GM23338 (cell line): ENCODE results near the gene LOXL4. TPM values are rescaled to one million over a fixed set of nuclear protein-coding genes. Genes with fewer than 3 reads are reported as not detected.

Experiments
- ATAC-seq: fragments of 200-7000 bp; cut with Tn5 transposase; 3 replicates; pipeline ENCODE4 v1.9.1; 2020
- DNase-seq: peaks from one replicate; pipeline ENCODE4 v3.0.0-alpha.2; 2015; ENCODE audit warnings: low spot score
- H2AFZ ChIP-seq: fragments of 200-600 bp; sonication (generic); 2 replicates; pipeline ENCODE4 v1.8.0; 2016; ENCODE audit warnings: antibody characterized with exemption, mild to moderate bottlenecking, moderate library complexity
- H3F3A ChIP-seq: fragments of 200-600 bp; sonication (generic); replicated peaks from 2 replicates; pipeline ENCODE4 v1.8.0; 2017; ENCODE audit warnings: antibody characterized with exemption, mixed run types, low read depth
- H3K27ac ChIP-seq: fragments of 200-600 bp; sonication (generic); 2 replicates; pipeline ENCODE4 v1.6.1; 2016; ENCODE audit warnings: low read depth
- H3K27me3 ChIP-seq: fragments of 200-600 bp; sonication (generic); 2 replicates; pipeline ENCODE4 v1.8.0; 2016; ENCODE audit warnings: mild to moderate bottlenecking, mixed run types, moderate library complexity; ENCODE audit not compliant: insufficient read depth
- H3K36me3 ChIP-seq: fragments of 200-600 bp; sonication (generic); 2 replicates; pipeline ENCODE4 v1.8.0; 2016; ENCODE audit warnings: mild to moderate bottlenecking; ENCODE audit not compliant: insufficient read depth
- H3K4me1 ChIP-seq: fragments of 200-600 bp; sonication (generic); 2 replicates; pipeline ENCODE4 v1.8.0; 2016; ENCODE audit warnings: mild to moderate bottlenecking, moderate library complexity; ENCODE audit not compliant: insufficient read depth
- H3K4me2 ChIP-seq: fragments of 200-600 bp; sonication (generic); 2 replicates; pipeline ENCODE4 v1.7.1; 2017; ENCODE audit warnings: mixed run types
- H3K4me3 ChIP-seq: fragments of 200-600 bp; sonication (generic); 2 replicates; pipeline ENCODE4 v1.6.1; 2016; ENCODE audit warnings: mixed run types
- H3K79me2 ChIP-seq: fragments of 200-600 bp; sonication (generic); replicated peaks from 2 replicates; pipeline ENCODE4 v1.8.0; 2017; ENCODE audit warnings: mild to moderate bottlenecking; ENCODE audit not compliant: insufficient read depth
- H3K9me2 ChIP-seq: fragments of 200-600 bp; sonication (generic); 2 replicates; pipeline ENCODE4 v1.8.0; 2017; ENCODE audit not compliant: insufficient read depth
- H4K20me1 ChIP-seq: fragments of 200-600 bp; sonication (generic); replicated peaks from 2 replicates; pipeline ENCODE4 v1.8.0; 2017; ENCODE audit warnings: mild to moderate bottlenecking; ENCODE audit not compliant: insufficient read depth
- H3K27ac Mint-ChIP-seq: 2 replicates; pipeline ENCODE4 v1.8.0; 2020; ENCODE audit warnings: inconsistent platforms, mild to moderate bottlenecking, moderate library complexity, mixed read lengths
- H3K27me3 Mint-ChIP-seq: 3 replicates; pipeline ENCODE4 v1.8.0; 2022; ENCODE audit warnings: low read depth, mild to moderate bottlenecking, moderate library complexity, mixed read lengths, inconsistent platforms; ENCODE audit not compliant: insufficient read depth, poor library complexity
- H3K36me3 Mint-ChIP-seq: 3 replicates; pipeline ENCODE4 v1.8.0; 2021; ENCODE audit warnings: low read depth, mild to moderate bottlenecking, inconsistent platforms, moderate library complexity, mixed read lengths
- H3K4me1 Mint-ChIP-seq: 3 replicates; pipeline ENCODE4 v1.8.0; 2020; ENCODE audit warnings: mild to moderate bottlenecking, inconsistent platforms, mixed read lengths
- H3K4me3 Mint-ChIP-seq: 3 replicates; pipeline ENCODE4 v1.8.0; 2021; ENCODE audit warnings: moderate library complexity, mild to moderate bottlenecking, inconsistent platforms, mixed read lengths
- H3K9me3 Mint-ChIP-seq: 3 replicates; pipeline ENCODE4 v1.8.0; 2020; ENCODE audit warnings: moderate library complexity, mild to moderate bottlenecking, inconsistent platforms, mixed read lengths
- CREB1 ChIP-seq: fragments of 250-450 bp; sonication (Bioruptor Pico); IDR thresholded peaks from 2 replicates; pipeline ENCODE4 v1.5.0; 2020; ENCODE audit warnings: low read depth, mild to moderate bottlenecking, moderate library complexity
- ETS1 ChIP-seq: IDR thresholded peaks from 2 replicates; pipeline ENCODE4 v1.6.1; 2016; ENCODE audit warnings: antibody characterized with exemption
- EZH2 ChIP-seq: fragments of 200-600 bp; sonication (generic); IDR thresholded peaks from one replicate; pipeline ENCODE4 v1.8.0; 2017; ENCODE audit warnings: antibody characterized with exemption, mild to moderate bottlenecking, low read depth; ENCODE audit not compliant: unreplicated experiment
- JUNB ChIP-seq: IDR thresholded peaks from one replicate; pipeline ENCODE4 v1.6.1; 2016; ENCODE audit warnings: antibody characterized with exemption; ENCODE audit not compliant: unreplicated experiment
- NANOG ChIP-seq: IDR thresholded peaks from 2 replicates; pipeline ENCODE4 v1.6.1; 2016; ENCODE audit warnings: antibody characterized with exemption, borderline replicate concordance
- REST ChIP-seq: IDR thresholded peaks from one replicate; pipeline ENCODE4 v1.6.1; 2018; ENCODE audit warnings: antibody characterized with exemption; ENCODE audit not compliant: unreplicated experiment
- STAT1 ChIP-seq: IDR thresholded peaks from one replicate; pipeline ENCODE4 v1.6.1; 2016; ENCODE audit warnings: antibody characterized with exemption; ENCODE audit not compliant: unreplicated experiment
- ZNF114 ChIP-seq: fragments of 250-450 bp; sonication (Bioruptor Pico); IDR thresholded peaks from 2 replicates; pipeline ENCODE4 v1.5.0; 2020; ENCODE audit warnings: mild to moderate bottlenecking, moderate library complexity
- ZNF331 ChIP-seq: fragments of 250-450 bp; sonication (Bioruptor Pico); IDR thresholded peaks from 2 replicates; pipeline ENCODE4 v1.5.0; 2020; ENCODE audit warnings: low read depth, mild to moderate bottlenecking, moderate library complexity
- polyA plus RNA-seq: library from polyadenylated mRNA; unstranded; fragments of >200 nt; fragmentation: Nextera tagmentation; extraction: Ambion mirVana; gene quantifications from 2 replicates; pipeline ENCODE4 v1.2.1, GENCODE V29; 2016
- total RNA-seq: library from RNA; depleted of rRNA; stranded (reverse); fragments of >200 nt; shearing (Covaris generic); gene quantifications from 2 replicates; pipeline ENCODE4 v1.2.3, GENCODE V29; 2014

Gene LOXL4
- total and polyA plus RNA-seq, 2 experiments from 2014 or later, result 0.21 to 0.38 TPM

- TF ChIP-seq STAT1 (no peak), ZNF114 (CRISPR knock-in tag) (no peak), CREB1 (CRISPR knock-in tag) (no peak), JUNB (no peak), REST (no peak)
These were observed 6.3 kb downstream of the LOXL4 start (continued) for GRCh38 chr10:98261436-98262277.

DNA sequence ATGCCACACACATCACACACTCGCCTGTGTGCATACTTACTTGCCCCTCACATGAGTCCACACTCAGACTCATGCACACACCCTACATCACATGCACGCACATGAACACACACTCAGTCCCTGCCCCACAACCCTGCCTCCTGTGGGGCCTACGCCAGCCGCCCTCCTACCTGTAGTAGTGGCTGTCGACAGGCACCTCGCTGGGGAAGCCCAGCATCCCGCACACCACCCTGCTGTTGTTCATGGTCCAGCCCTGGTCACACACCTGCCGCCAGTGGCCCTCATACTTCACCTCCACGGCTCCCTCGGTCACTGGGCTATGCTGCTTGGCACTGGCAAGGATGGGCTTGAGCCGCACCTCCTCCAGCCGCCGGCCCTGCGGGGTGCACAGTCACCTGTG lies 7.2 kb downstream of the LOXL4 start:
- H3K4me3 ChIP-seq, result no peak overlapping the region
- H2AFZ ChIP-seq, result no peak overlapping the region
- DNase-seq (no peak), ATAC-seq (no peak)
- no peak for TF ChIP-seq EZH2
- no peak for TF ChIP-seq ZNF331 (CRISPR knock-in tag)
- H3K79me2 ChIP-seq, result no peaks in the 10 kb centered on the region
- H4K20me1 ChIP-seq, result no peaks in the 10 kb centered on the region; the same call in 1 of the 2 replicates
- no peak overlapping the region for H3K27ac ChIP-seq
- Mint-ChIP-seq H3K27me3 (peaks cover 2% of the 10 kb centered on the region), H3K4me1 (peaks cover 4% of the 10 kb centered on the region), H3K9me3 (no peaks in the 10 kb centered on the region), H3K4me3 (no peak overlapping the region), H3K36me3 (no peaks in the 10 kb centered on the region; the same call in 2 of the 3 replicates), H3K27ac (no peak overlapping the region; the same call in 1 of the 2 replicates)
- H3K4me1 ChIP-seq, result no peaks in the 10 kb centered on the region
- no peaks in the 10 kb centered on the region for H3K27me3 ChIP-seq
- no peak overlapping the region for H3K4me2 ChIP-seq
- no peaks in the 10 kb centered on the region for H3K36me3 ChIP-seq
- H3F3A ChIP-seq, result no peaks in the 10 kb centered on the region
- no peaks in the 10 kb centered on the region for H3K9me2 ChIP-seq

- H4K20me1 ChIP-seq, result no peaks in the 10 kb centered on the region; the same call in 1 of the 2 replicates
- Mint-ChIP-seq H3K9me3 (no peaks in the 10 kb centered on the region), H3K4me1 (peaks cover 2% of the 10 kb centered on the region; the same call in 1 of the 3 replicates), H3K27ac (no peak overlapping the region; the same call in 1 of the 2 replicates), H3K4me3 (no peak overlapping the region), H3K36me3 (no peaks in the 10 kb centered on the region; the same call in 2 of the 3 replicates), H3K27me3 (peaks cover 2% of the 10 kb centered on the region)
- H3K9me2 ChIP-seq, result no peaks in the 10 kb centered on the region
- TF ChIP-seq REST (no peak), NANOG (no peak), STAT1 (no peak), ETS1 (no peak)
- no peak overlapping the region for H3K27ac ChIP-seq
- no peaks in the 10 kb centered on the region for H3F3A ChIP-seq
- H3K36me3 ChIP-seq, result no peaks in the 10 kb centered on the region
- H3K27me3 ChIP-seq, result no peaks in the 10 kb centered on the region
- ATAC-seq (no peak), DNase-seq (no peak)
- H3K4me2 ChIP-seq, result no peak overlapping the region
- no peak overlapping the region for H3K4me3 ChIP-seq
- H2AFZ ChIP-seq, result no peak overlapping the region
- H3K79me2 ChIP-seq, result no peaks in the 10 kb centered on the region
- no peaks in the 10 kb centered on the region for H3K4me1 ChIP-seq
These were observed 7.6 kb downstream of the LOXL4 start for GRCh38 chr10:98260350-98260749.
